Left forelimb (tissue), 1 donor: ENCODE results near the gene BIVM.

Experiments
- DNase-seq: peaks from one replicate; pipeline ENCODE4 v3.0.0-alpha.2; 2018; ENCODE audit warnings: low spot score

The BIVM gene

DNA sequence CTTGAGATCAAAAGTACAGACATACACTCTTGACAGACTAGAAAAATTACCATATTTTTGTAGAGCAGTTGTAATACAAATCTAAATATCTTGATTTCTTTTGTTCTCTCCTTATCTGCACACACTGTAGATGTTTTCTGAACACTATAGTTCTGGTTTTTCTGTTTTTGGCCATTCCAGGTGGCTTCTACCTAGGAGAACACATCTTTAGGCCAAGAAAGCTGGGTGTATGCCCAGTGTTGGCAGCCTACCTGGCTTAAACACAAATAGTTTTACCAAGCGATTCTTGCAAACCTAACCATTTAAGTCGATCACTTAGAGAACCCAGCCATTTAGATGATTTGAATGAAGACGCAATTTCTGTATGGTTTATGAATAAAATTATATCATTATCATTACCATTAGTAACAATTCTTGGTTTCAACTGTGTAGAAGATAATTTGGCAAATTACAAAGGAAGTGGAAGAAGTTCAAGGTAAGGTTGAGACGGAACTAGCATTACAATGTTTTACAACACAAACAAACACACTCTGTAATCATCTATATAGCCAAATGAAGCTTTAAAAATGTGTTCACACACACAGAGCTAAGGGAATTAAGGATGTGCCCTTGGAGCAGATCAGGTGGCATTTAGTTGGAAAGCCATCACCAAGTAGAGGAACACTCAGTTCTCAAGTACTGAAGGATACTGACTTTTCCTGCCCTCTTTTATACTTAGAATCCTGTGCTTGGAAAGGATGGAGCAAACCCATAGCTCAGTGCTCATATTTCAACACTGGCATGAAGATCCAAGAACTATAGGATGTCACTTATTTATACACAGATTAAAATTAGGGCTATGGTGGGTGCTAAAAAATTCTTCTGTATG, 83.1 kb downstream of the BIVM start:
- no peak for DNase-seq
